OCI-LY1 (cell line): ENCODE data around the gene RAPGEF2.

ENCODE experiments used
- CTCF ChIP-seq: fragments of 200-600 bp; sonication (generic), shearing (Covaris generic); IDR thresholded peaks from 2 replicates; pipeline ENCODE4 v1.5.1; 2017; ENCODE audit warnings: mild to moderate bottlenecking, antibody characterized with exemption, low read length, moderate library complexity, mixed read lengths
- EZH2 ChIP-seq: fragments of 200-600 bp; sonication (generic), shearing (Covaris generic); IDR thresholded peaks from 2 replicates; pipeline ENCODE4 v1.8.0; 2017; ENCODE audit warnings: borderline replicate concordance, mixed run types, mild to moderate bottlenecking, antibody characterized with exemption, low read length, moderate library complexity, mixed read lengths

- TF ChIP-seq CTCF, result no peak
- no peak for TF ChIP-seq EZH2
These were observed 165.0 kb downstream of the RAPGEF2 start for GRCh38 chr4:159267869-159268285.
